Liver (tissue), 9 donors: ENCODE results near the gene SLC16A5. TPM values are rescaled to one million over a fixed set of nuclear protein-coding genes. Genes with fewer than 3 reads are reported as not detected.
"Not testable (repeated sequence)": the region's sequence is repeated elsewhere in the genome, so short reads cannot be mapped to it uniquely, and the experiment has no call there.

Source experiments
- DNase-seq: peaks from one replicate; pipeline ENCODE4 v3.0.0-alpha.2; 2017; ENCODE audit warnings: low spot score
- H3K27ac ChIP-seq, 2 donors: one replicate each; pipeline ENCODE4 v1.7.0; 2013; ENCODE audit warnings: inconsistent platforms in 2 of 2, low read length in 2 of 2, control low read depth in 1 of 2, low read depth in 1 of 2, mild to moderate bottlenecking in 1 of 2
- H3K27me3 ChIP-seq, 4 donors: one replicate each; pipeline versions ENCODE4 v1.6.1 to v1.7.0; 2013; ENCODE audit warnings: low read length in 3 of 4, inconsistent platforms in 1 of 4, mild to moderate bottlenecking in 1 of 4, moderate library complexity in 1 of 4; ENCODE audit not compliant: control insufficient read depth in 4 of 4, insufficient read depth in 4 of 4
- H3K36me3 ChIP-seq, 4 donors: one replicate each; pipeline versions ENCODE4 v1.6.1 to v1.7.0; 2013; ENCODE audit warnings: low read length in 3 of 4, mild to moderate bottlenecking in 3 of 4, low read depth in 1 of 4, moderate library complexity in 1 of 4; ENCODE audit not compliant: control insufficient read depth in 4 of 4, insufficient read depth in 3 of 4
- H3K4me1 ChIP-seq, 4 donors: one replicate each; pipeline versions ENCODE4 v1.6.1 to v1.7.0; 2013; ENCODE audit warnings: low read length in 3 of 4, mild to moderate bottlenecking in 3 of 4, moderate library complexity in 1 of 4; ENCODE audit not compliant: control insufficient read depth in 4 of 4, insufficient read depth in 4 of 4
- H3K4me3 ChIP-seq, 3 donors: one replicate each; pipeline versions ENCODE4 v1.6.1 to v1.7.0; 2013; ENCODE audit warnings: low read length in 3 of 3, control low read depth in 1 of 3, low read depth in 1 of 3, mild to moderate bottlenecking in 1 of 3
- H3K9ac ChIP-seq, 2 donors: one replicate each; pipeline ENCODE4 v1.7.0; 2013; ENCODE audit warnings: low read length in 2 of 2, mild to moderate bottlenecking in 2 of 2, moderate library complexity in 2 of 2, control low read depth in 1 of 2, low read depth in 1 of 2
- H3K9me3 ChIP-seq, 4 donors: one replicate each; pipeline versions ENCODE4 v1.6.1 to v1.7.0; 2013; ENCODE audit warnings: low read length in 3 of 4; ENCODE audit not compliant: control insufficient read depth in 4 of 4
- ATF3 ChIP-seq: IDR thresholded peaks from 2 replicates; pipeline ENCODE4 v1.6.1; 2016; ENCODE audit warnings: antibody characterized with exemption
- CTCF ChIP-seq: fragments of 150-350 bp; IDR thresholded peaks from 2 replicates; pipeline ENCODE4 v1.5.1; 2017; ENCODE audit warnings: improper control_type of control experiment, low read depth, low read length; ENCODE audit not compliant: missing input control
- EGR1 ChIP-seq, 2 donors: IDR thresholded peaks; 2 replicates each; pipeline ENCODE4 v1.6.1; 2016 to 2018; ENCODE audit warnings: antibody characterized with exemption in 2 of 2, low read depth in 2 of 2
- FOXA1 ChIP-seq: IDR thresholded peaks from 2 replicates; pipeline ENCODE4 v1.6.1; 2016; ENCODE audit warnings: antibody characterized with exemption
- FOXA2 ChIP-seq: IDR thresholded peaks from 2 replicates; pipeline ENCODE4 v1.6.1; 2016; ENCODE audit warnings: antibody characterized with exemption
- GABPA ChIP-seq, 2 donors: IDR thresholded peaks in 1 of 2; conservative IDR thresholded peaks in 1 of 2; 2 replicates each; pipeline ENCODE4 v1.6.1; 2016; ENCODE audit warnings: antibody characterized with exemption in 2 of 2, mild to moderate bottlenecking in 1 of 2, moderate library complexity in 1 of 2
- HNF4A ChIP-seq, 2 donors: conservative IDR thresholded peaks; 2 replicates each; pipeline ENCODE4 v1.6.1; 2016; ENCODE audit warnings: antibody characterized with exemption in 2 of 2, mild to moderate bottlenecking in 2 of 2
- HNF4G ChIP-seq: IDR thresholded peaks from 2 replicates; pipeline ENCODE4 v1.6.1; 2016; ENCODE audit warnings: antibody characterized with exemption
- JUND ChIP-seq, 2 donors: IDR thresholded peaks; 2 replicates each; pipeline ENCODE4 v1.6.1; 2016; ENCODE audit warnings: antibody characterized with exemption in 2 of 2
- MAX ChIP-seq: IDR thresholded peaks from 2 replicates; pipeline ENCODE4 v1.6.1; 2016; ENCODE audit warnings: antibody characterized with exemption
- NR2F2 ChIP-seq: IDR thresholded peaks from 2 replicates; pipeline ENCODE4 v1.6.1; 2016; ENCODE audit warnings: antibody characterized with exemption
- RAD21 ChIP-seq, 2 donors: IDR thresholded peaks; 2 replicates each; pipeline ENCODE4 v1.6.1; 2016; ENCODE audit warnings: antibody characterized with exemption in 2 of 2, mild to moderate bottlenecking in 2 of 2
- REST ChIP-seq: IDR thresholded peaks from 2 replicates; pipeline ENCODE4 v1.6.1; 2016; ENCODE audit warnings: antibody characterized with exemption, mild to moderate bottlenecking
- RXRA ChIP-seq, 2 donors: IDR thresholded peaks; 2 replicates each; pipeline ENCODE4 v1.6.1; 2017 to 2018; ENCODE audit warnings: antibody characterized with exemption in 2 of 2, mild to moderate bottlenecking in 1 of 2
- YY1 ChIP-seq: IDR thresholded peaks from 2 replicates; pipeline ENCODE4 v1.6.1; 2016; ENCODE audit warnings: antibody characterized with exemption, mild to moderate bottlenecking
- ZBTB33 ChIP-seq: IDR thresholded peaks from 2 replicates; pipeline ENCODE4 v1.6.1; 2016; ENCODE audit warnings: antibody characterized with exemption
- WGBS: extraction: QIAGEN DNeasy Blood & Tissue Kit; methylation state at CpG from one replicate; pipeline ENCODE4 v1.1.7; 2013; 5-methylcytosine and 5-hydroxymethylcytosine counted together
- polyA plus RNA-seq, 2 donors: library from polyadenylated mRNA; stranded (reverse) in 1 of 2; unstranded in 1 of 2; fragments of 200-250 nt in 1 of 2; fragments of >200 nt in 1 of 2; fragmentation: Nextera tagmentation in 1 of 2; extraction: Ambion mirVana in 1 of 2; gene quantifications; one replicate each; pipeline versions ENCODE4 v1.2.1 to v1.2.3, GENCODE V29; 2013 to 2015
- total RNA-seq, 2 donors: library from RNA; depleted of rRNA; stranded (reverse); fragments of >200 nt; gene quantifications; one replicate each; pipeline ENCODE4 v1.2.3, GENCODE V29; 2014
- donor health status: healthy.
- donor health status: healthy.
- donor health status: healthy.
- donor health status: healthy.
- donor health status: healthy.

SLC16A5 gene
- total and polyA plus RNA-seq, 4 donors, result 1.0 to 4.5 (median 2.6) TPM

GRCh38 chr17:75133001-75133400, 45.2 kb downstream of the SLC16A5 start:
- WGBS, result 93% methylated on average over 3 of the region's 3 CpGs
- no peaks in the 10 kb centered on the region for H3K27me3 ChIP-seq
- no peak overlapping the region for H3K9ac ChIP-seq
- no peak for TF ChIP-seq NR2F2
- TF ChIP-seq MAX, result no peak
- TF ChIP-seq JUND (IDR thresholded peaks at IDR 0.05), result no peak
- no peak for TF ChIP-seq HNF4G
- no peak for TF ChIP-seq RAD21 (IDR thresholded peaks at IDR 0.05)
- no peak for TF ChIP-seq HNF4A (conservative IDR thresholded peaks at IDR 0.05)
- TF ChIP-seq FOXA1, result no peak
- no peak for TF ChIP-seq GABPA (IDR thresholded peaks at IDR 0.05 in 1 of 2, conservative IDR thresholded peaks at IDR 0.05 in 1 of 2)
- no peak for TF ChIP-seq CTCF
- no peak for TF ChIP-seq REST
- TF ChIP-seq EGR1 (IDR thresholded peaks at IDR 0.05; ENCODE audit: low read depth in 2 of 2), result no peak
- no peak for TF ChIP-seq FOXA2
- no peak for TF ChIP-seq RXRA (IDR thresholded peaks at IDR 0.05)
- no peak for TF ChIP-seq ZBTB33
- no peak for TF ChIP-seq ATF3
- TF ChIP-seq YY1, result no peak
- H3K36me3 ChIP-seq, result peaks cover 0 to 14% (median 5%) of the 10 kb centered on the region in 4 donors
- no peak overlapping the region for H3K27ac ChIP-seq
- H3K4me1 ChIP-seq, result peaks cover 0 to 2% (median 1%) of the 10 kb centered on the region in 4 donors
- no peak for DNase-seq
- no peaks in the 10 kb centered on the region for H3K9me3 ChIP-seq
- H3K4me3 ChIP-seq, result no peak overlapping the region

GRCh38 chr17:75133607-75134347, 46.0 kb downstream of the SLC16A5 start:
- DNase-seq, H3K4me3 ChIP-seq, H3K9ac ChIP-seq, H3K4me1 ChIP-seq, H3K27me3 ChIP-seq, H3K27ac ChIP-seq, H3K9me3 ChIP-seq: not testable (repeated sequence)
- H3K36me3 ChIP-seq, result peaks cover 0 to 14% (median 5%) of the 10 kb centered on the region in 4 donors
- 95% methylated on average over 14 of the region's 14 CpGs for WGBS
